Activated CD8-positive, alpha-beta memory T cell treated with anti-CD3 and anti-CD28 coated beads for 48 hours (primary cell): ENCODE results near the gene CHML.

ENCODE experiments used
- DNase-seq, 3 experiments: peaks; one replicate each; pipeline ENCODE4 v3.0.0-alpha.2; 2020; ENCODE audit warnings: low read depth in 2 of 3, low spot score in 2 of 3

The CHML gene

GRCh38 chr1:241624935-241625334 is 15.2 kb downstream of the CHML start:
- DNase-seq = no peak

- no peak for DNase-seq
These were observed 17.5 kb downstream of the CHML start for GRCh38 chr1:241622669-241623068.

DNA sequence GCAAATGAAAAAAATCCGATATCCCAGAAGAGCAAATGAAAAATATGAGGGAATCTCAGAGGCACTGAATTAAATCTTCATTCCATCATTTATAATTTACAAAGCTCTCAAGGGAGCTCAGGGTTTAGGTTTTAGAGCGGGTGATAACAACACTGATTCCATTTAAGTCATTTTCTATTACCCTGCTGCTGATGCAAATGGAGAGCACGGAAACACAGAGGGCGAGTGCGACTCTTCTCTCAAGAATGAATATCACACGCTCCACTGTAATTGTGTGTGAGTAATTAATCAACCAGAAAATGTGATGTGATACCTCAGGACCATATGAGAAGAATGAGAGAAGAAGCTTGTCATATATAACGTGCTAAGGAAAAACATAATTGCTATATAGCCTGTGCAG is 22.7 kb downstream of the CHML start:
- DNase-seq = no peak

DNA sequence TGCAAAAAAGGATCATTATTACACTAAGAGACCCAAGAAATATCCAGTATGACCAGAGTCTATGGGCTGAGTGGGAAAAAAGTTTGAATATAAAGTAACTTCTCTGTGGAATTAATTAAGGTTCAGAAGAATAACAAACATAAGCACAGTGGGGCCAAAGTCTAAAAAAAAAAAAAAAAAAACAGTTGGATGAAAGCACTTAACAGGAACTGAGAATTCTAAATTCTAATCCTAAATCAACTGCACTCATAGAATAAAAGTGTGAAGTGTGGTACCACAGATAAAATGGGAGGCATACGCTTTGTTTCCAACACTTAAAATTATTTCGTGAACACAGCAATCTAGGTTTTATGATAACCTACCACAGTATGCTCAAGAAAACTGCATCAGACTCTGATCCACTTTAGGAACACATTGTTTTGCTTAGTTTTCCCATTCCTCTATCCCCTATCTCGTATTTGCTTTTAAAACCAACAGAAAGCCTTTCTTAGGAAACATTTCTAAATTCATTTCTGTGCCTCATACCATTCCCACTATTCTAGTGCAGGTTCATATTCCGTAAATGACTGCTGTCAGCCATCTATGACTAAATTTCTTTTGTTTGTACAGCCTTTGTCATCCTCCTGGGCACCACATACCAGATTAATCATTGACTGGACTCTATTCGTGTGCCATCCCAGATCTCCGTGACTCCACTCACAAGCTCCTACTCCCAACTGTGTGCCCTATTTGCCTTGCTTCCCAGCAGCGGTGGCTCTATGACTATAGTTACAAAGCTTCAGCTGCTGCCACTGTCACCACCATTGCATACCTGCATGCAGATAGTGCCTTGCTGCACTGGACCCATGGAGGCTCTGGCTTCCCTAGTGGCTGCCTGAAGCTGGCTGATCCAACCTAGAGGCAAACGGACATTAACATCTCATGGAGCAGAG is 24.9 kb downstream of the CHML start:
- no peak for DNase-seq

DNA sequence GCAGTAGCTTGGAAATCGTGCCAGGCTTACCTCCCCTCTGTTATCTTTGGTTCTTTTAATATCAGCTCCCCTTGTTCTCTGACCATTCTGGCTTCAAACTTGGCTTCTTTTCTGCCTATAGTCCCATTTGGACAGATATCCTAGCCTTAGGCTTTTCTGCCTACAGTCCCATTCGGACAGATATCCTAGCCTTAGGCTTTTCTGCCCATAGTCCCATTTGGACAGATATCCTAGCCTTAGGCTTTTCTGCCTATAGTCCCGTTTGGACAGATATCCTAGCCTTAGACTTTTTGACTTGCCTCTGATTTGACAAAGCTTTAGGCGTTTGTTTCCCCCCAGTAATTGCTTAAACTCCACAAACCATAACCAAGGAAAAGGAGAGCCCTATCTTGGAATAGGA is 25.6 kb downstream of the CHML start:
- no peak for DNase-seq

GRCh38 chr1:241614144-241614543 is 26.0 kb downstream of the CHML start:
- DNase-seq = no peak

- DNase-seq = no peak
These were observed 27.4 kb downstream of the CHML start for GRCh38 chr1:241612533-241613477.

DNA sequence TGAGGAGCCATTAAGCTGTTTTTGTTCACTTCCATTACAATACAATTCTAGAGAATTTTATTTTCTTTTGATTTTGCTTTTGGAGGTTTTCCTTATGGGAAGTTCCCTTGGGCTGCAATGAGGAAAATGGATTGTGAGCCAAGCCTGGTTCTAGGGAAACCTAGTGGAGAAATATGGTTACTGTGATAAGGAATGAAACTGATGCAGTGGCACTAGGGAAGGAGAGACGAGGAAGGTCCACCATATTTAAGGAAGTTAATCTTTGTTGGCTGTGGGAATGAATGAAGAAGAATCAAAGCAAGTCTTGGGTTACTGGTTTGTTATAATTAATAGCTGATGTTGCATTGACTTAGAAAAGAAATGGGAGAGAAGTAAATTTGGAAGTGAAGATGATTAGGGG is 28.4 kb downstream of the CHML start:
- DNase-seq = no peak

GRCh38 chr1:241611063-241611462 is 29.1 kb downstream of the CHML start:
- DNase-seq = no peak

- no peak for DNase-seq
These were observed 29.9 kb downstream of the CHML start for GRCh38 chr1:241610056-241610815.

GRCh38 chr1:241608379-241609033 is 31.7 kb downstream of the CHML start:
- no peak for DNase-seq

DNA sequence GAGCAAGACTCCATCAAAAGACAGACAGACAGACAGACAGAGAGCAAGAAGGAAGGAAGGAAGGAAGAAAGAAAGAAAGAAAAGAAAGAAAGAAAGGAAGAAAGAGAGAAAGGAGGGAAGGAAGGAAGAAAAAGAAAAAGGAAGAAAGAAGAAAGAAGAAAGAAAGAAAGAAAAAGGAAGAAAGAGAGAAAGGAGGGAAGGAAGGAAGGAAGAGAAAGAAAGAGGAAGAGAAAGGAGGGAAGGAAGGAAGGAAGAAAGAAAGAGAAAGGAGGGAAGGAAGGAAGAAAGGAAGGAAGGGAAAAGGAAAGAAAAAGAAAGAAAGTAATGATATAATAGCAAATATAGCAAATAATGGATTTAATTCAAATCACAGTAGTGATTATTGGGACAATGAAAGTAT is 32.7 kb downstream of the CHML start:
- DNase-seq = no peak

DNA sequence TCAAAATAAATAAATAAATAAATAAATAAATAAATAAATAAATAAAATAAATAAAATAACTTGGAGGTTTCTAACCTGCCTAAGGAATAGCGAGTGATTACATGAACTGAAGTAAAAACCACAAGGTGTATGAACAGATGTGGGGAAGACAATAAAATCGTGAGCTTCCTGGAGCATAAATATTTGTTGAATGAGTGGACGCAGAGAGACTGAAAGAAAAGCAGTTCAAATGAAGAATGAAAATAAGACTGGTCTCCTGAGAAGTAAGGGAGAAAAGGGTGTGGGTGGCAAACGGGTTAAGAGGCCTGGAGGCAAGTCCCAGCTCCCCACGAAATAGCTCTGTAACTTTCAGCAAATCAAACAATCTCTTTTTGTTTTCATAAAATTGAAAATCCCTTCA is 33.6 kb downstream of the CHML start:
- DNase-seq = no peak

DNA sequence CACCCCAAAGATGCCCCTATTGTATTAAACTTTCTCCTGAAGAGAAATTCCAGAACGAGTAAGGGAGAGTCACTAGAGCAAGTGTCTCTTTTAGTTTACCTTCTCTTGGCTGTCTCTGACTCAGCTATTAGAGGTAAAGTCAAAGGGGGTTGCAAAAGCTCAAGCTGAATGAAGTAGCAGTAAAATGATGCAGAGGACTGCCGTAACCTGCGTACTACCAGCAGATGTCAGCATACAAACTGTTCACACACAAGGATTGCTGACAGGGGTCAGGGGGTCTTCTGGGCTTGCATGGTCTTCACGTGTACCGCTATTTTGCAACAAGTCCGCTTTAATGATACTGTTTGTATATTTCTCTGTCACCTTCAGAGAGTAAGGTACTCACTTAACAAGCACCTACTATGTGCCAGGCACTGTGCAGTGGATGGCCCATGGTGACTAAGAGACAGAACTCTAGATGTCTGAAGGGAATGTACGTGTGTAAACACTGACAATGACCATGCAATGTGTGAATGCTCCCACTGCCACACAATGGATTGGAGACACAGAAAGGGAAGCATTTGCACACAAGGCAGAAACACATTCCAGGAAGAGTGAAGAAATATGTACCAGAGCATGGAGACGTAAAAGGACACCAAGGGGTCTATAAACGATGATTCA is 34.9 kb downstream of the CHML start:
- DNase-seq = no peak

DNA sequence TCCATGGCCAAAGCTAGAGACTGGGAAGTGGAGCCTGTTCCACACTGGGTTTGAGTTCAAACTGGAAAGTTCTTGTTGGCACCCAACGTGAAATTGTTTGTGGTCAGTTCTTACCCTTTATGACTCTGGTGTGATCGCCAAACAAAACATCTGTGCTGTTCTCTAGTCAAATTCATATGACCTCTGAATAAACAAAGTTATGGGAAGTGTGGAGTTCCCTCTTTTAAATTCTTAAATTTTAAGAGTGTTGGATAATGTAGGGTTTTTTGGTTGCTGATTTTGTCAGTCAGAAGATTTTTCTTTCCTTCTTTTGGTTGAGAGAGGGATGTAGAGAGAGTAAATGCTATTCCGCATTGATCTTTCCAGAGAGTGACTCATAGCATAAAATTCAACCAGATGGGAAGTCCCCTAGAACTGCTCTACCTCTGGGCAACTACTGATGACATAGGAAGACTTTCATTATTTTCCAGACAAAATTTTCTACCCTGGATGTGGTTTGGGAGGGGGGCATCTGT is 36.4 kb downstream of the CHML start:
- DNase-seq = no peak

- no peak for DNase-seq
These were observed 39.7 kb downstream of the CHML start for GRCh38 chr1:241600496-241600901.

- no peak for DNase-seq
These were observed 41.9 kb downstream of the CHML start for GRCh38 chr1:241598249-241598648.

DNA sequence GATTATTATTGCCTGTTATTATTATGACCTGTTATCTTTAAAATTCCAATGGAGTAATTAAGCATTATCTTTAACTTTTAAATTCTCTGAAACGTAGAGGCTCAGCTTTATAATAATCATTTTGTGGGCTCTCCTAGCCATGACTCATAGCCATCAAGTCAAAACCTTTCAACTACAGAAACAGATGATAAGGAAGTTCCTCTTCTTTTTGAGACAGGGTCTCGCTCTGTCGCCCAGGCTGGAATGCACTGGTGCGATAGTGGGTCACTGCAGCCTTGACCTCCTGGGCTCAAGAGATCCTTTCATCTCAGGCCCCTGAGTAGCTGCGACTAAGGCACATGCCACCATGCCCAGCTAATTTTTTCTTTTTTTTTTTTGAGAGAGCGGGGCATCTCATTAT is 43.5 kb downstream of the CHML start:
- DNase-seq = no peak

DNA sequence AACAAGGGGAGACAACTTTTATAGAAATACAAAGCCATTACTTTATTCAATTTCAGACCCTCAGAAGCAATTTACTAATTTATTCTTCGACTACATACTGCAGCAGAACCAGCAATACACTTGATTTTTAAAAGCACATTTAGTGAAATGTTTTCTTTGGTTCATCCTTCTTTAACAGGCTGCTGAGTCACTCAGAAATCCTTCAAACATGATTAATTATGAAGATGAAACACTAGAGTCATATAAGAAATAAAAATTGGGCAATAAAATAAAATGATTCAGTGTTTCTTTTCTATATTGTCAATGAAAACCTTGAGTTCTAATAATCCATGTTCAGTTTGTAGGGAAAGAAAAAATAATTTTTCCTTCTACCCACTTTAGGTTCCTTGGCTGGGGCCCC is 47.0 kb downstream of the CHML start:
- no peak for DNase-seq
